HEK293 (cell line): Measurements from ENCODE around the gene ELOVL2.

Experiments
- CTCF ChIA-PET: fragments of 350-600 bp; formaldehyde crosslinking; extraction: SDS; loops from one replicate; lab custom pipeline; 2021; ENCODE audit warnings: antibody characterized with exemption; lab: Yijun Ruan, JAX
- POLR2A ChIA-PET: fragments of 300-600 bp; formaldehyde crosslinking; extraction: SDS; loops from one replicate; lab custom pipeline; 2020; ENCODE audit warnings: antibody characterized with exemption, inconsistent platforms; lab: Yijun Ruan, JAX
- H3K27ac ChIP-seq: fragments of 200-500 bp; sonication (Bioruptor generic); 2 replicates; pipeline ENCODE4 v1.5.1; 2014; ENCODE audit warnings: low read depth, low read length, control low read depth, inconsistent platforms; ENCODE audit errors: extremely low read depth
- H3K36me3 ChIP-seq, 2 experiments: fragments of 200-500 bp in 1 of 2; sonication (Bioruptor generic) in 1 of 2; 1 replicate in 1 of 2; 2 replicates in 1 of 2; pipeline ENCODE4 v1.5.1; 2014 to 2017; ENCODE audit warnings: inconsistent platforms in 2 of 2, low read length in 2 of 2; ENCODE audit not compliant: control insufficient read depth in 2 of 2, insufficient read depth in 1 of 2
- H3K4me1 ChIP-seq: fragments of 200-500 bp; sonication (Bioruptor generic); 2 replicates; pipeline ENCODE4 v1.5.1; 2014; ENCODE audit warnings: mild to moderate bottlenecking, low read length, inconsistent platforms; ENCODE audit not compliant: control insufficient read depth, insufficient read depth
- H3K4me3 ChIP-seq: 2 replicates; pipeline ENCODE4 v1.5.1; 2011; ENCODE audit warnings: low read depth, mild to moderate bottlenecking, control low read depth, low read length, moderate library complexity
- H3K9me3 ChIP-seq: fragments of 200-500 bp; sonication (Bioruptor generic); 2 replicates; pipeline ENCODE4 v1.5.1; 2014; ENCODE audit warnings: low read depth, low read length, inconsistent platforms; ENCODE audit not compliant: control insufficient read depth, insufficient read depth
- HIC1 ChIP-seq: fragments of 450-650 bp; formaldehyde crosslinking; IDR thresholded peaks from 2 replicates; pipeline ENCODE4 v1.5.1; 2016; ENCODE audit warnings: missing biosample characterization, missing genetic modification characterization
- KLF1 ChIP-seq: fragments of 450-650 bp; formaldehyde crosslinking; IDR thresholded peaks from 2 replicates; pipeline ENCODE4 v1.5.1; 2016; ENCODE audit warnings: missing biosample characterization, missing genetic modification characterization
- KLF17 ChIP-seq: fragments of 450-650 bp; formaldehyde crosslinking; IDR thresholded peaks from 2 replicates; pipeline ENCODE4 v1.5.1; 2016; ENCODE audit warnings: missing biosample characterization, missing genetic modification characterization
- OSR2 ChIP-seq: fragments of 450-650 bp; formaldehyde crosslinking; IDR thresholded peaks from 2 replicates; pipeline ENCODE4 v1.5.1; 2016; ENCODE audit warnings: missing biosample characterization, missing genetic modification characterization
- PRDM10 ChIP-seq: fragments of 450-650 bp; formaldehyde crosslinking; IDR thresholded peaks from 2 replicates; pipeline ENCODE4 v1.5.1; 2016; ENCODE audit warnings: missing biosample characterization, missing genetic modification characterization
- ZBTB48 ChIP-seq: fragments of 450-650 bp; formaldehyde crosslinking; IDR thresholded peaks from 2 replicates; pipeline ENCODE4 v1.5.1; 2016; ENCODE audit warnings: missing biosample characterization, missing genetic modification characterization
- ZBTB7A ChIP-seq: fragments of 450-650 bp; formaldehyde crosslinking; IDR thresholded peaks from 2 replicates; pipeline ENCODE4 v1.5.1; 2016; ENCODE audit warnings: low read depth, missing biosample characterization, missing genetic modification characterization
- ZNF114 ChIP-seq: fragments of 450-650 bp; formaldehyde crosslinking; IDR thresholded peaks from 2 replicates; pipeline ENCODE4 v1.5.0; 2017; ENCODE audit warnings: missing biosample characterization, missing genetic modification characterization
- ZNF211 ChIP-seq: fragments of 450-650 bp; formaldehyde crosslinking; IDR thresholded peaks from 2 replicates; pipeline ENCODE4 v1.5.1; 2016; ENCODE audit warnings: low read depth, missing biosample characterization, missing genetic modification characterization
- ZNF366 ChIP-seq: fragments of 450-650 bp; formaldehyde crosslinking; conservative IDR thresholded peaks from 2 replicates; pipeline ENCODE4 v1.5.1; 2016; ENCODE audit warnings: missing biosample characterization, missing genetic modification characterization
- ZNF37A ChIP-seq: fragments of 450-650 bp; IDR thresholded peaks from 2 replicates; pipeline ENCODE4 v1.5.1; 2018; ENCODE audit warnings: missing biosample characterization, missing genetic modification characterization
- ZNF426 ChIP-seq: fragments of 450-650 bp; formaldehyde crosslinking; IDR thresholded peaks from 2 replicates; pipeline ENCODE4 v1.5.1; 2017; ENCODE audit warnings: missing biosample characterization, missing genetic modification characterization, mild to moderate bottlenecking, inconsistent platforms, moderate library complexity
- ZNF488 ChIP-seq: fragments of 450-650 bp; formaldehyde crosslinking; IDR thresholded peaks from 2 replicates; pipeline ENCODE4 v1.5.1; 2016; ENCODE audit warnings: missing biosample characterization, missing genetic modification characterization
- ZNF548 ChIP-seq: fragments of 450-650 bp; formaldehyde crosslinking; IDR thresholded peaks from 2 replicates; pipeline ENCODE4 v1.5.1; 2016; ENCODE audit warnings: missing biosample characterization, missing genetic modification characterization
- ZNF571 ChIP-seq: fragments of 450-650 bp; formaldehyde crosslinking; IDR thresholded peaks from 2 replicates; pipeline ENCODE4 v1.5.0; 2017; ENCODE audit warnings: missing biosample characterization, missing genetic modification characterization
- ZNF596 ChIP-seq: fragments of 450-650 bp; IDR thresholded peaks from 2 replicates; pipeline ENCODE4 v1.5.0; 2018; ENCODE audit warnings: missing biosample characterization, mild to moderate bottlenecking, missing genetic modification characterization, moderate library complexity
- ZNF623 ChIP-seq: fragments of 450-650 bp; formaldehyde crosslinking; IDR thresholded peaks from 2 replicates; pipeline ENCODE4 v1.5.1; 2016; ENCODE audit warnings: missing biosample characterization, missing genetic modification characterization
- ZNF664 ChIP-seq: fragments of 450-650 bp; formaldehyde crosslinking; IDR thresholded peaks from 2 replicates; pipeline ENCODE4 v1.5.1; 2016; ENCODE audit warnings: missing biosample characterization, missing genetic modification characterization
- ZNF76 ChIP-seq: fragments of 450-650 bp; formaldehyde crosslinking; IDR thresholded peaks from 2 replicates; pipeline ENCODE4; 2016; ENCODE audit warnings: low read depth, missing biosample characterization, missing genetic modification characterization, borderline replicate concordance
- ZNF768 ChIP-seq: fragments of 450-650 bp; formaldehyde crosslinking; IDR thresholded peaks from 2 replicates; pipeline ENCODE4 v1.5.1; 2018; ENCODE audit warnings: missing biosample characterization, mild to moderate bottlenecking, missing genetic modification characterization
- TF ChIP-seq, protein P1 (sequence below): fragments of 450-650 bp; formaldehyde crosslinking; IDR thresholded peaks from 2 replicates; pipeline ENCODE4 v1.5.1; 2017; ENCODE audit warnings: missing biosample characterization, missing genetic modification characterization

The ELOVL2 gene

DNA sequence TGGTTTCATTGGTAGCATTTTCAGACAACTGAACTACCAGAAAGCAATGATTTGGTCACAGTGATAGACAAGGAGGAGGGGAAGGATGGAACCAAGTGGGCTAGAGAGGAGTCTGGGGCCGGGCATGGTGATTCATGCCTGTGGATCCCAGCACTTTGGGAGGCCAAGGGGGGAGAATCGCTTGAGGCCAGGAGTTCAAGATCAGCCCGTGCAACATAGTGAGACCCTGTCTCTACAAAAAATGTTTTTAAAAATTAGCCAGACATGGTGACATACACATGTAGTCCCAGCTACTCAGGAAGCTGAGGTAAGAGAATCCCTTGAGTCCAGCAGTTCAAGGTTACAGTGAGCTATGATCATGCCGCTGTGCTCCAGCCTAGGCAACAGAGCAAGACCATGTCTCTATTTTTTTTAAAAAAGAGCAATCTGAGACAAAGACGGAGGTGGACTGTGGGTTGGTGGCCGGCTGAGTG is 86.7 kb downstream of the ELOVL2 start (continued):
- no peak for TF ChIP-seq ZNF488 (tag by site-specific recombination)
- TF ChIP-seq PRDM10, result no peak

- H3K9me3 ChIP-seq, result no peaks in the 10 kb centered on the region
- no peak overlapping the region for H3K4me3 ChIP-seq
- H3K27ac ChIP-seq, result no peak overlapping the region
- no peaks in the 10 kb centered on the region for H3K4me1 ChIP-seq
- ChIA-PET CTCF (interaction anchor here (0.6 to 8.2 kb wide), 5 partner anchors 14 to 539 kb away, joined by 3 to 174 read pairs (median 6); no protein-coding TSS in a partner anchor), POLR2A (no interaction called here)
- TF ChIP-seq ZBTB48 (tag by site-specific recombination) (no peak), ZNF37A (tag by site-specific recombination) (no peak), ZNF768 (tag by site-specific recombination) (no peak), KLF1 (tag by site-specific recombination) (no peak), ZNF76 (tag by site-specific recombination) (no peak), ZNF114 (tag by site-specific recombination) (no peak), ZNF596 (tag by site-specific recombination) (no peak), ZBTB7A (tag by site-specific recombination) (no peak), ZNF548 (tag by site-specific recombination) (no peak), KLF17 (tag by site-specific recombination) (no peak), ZNF426 (no peak), ZNF623 (tag by site-specific recombination) (no peak), ZNF664 (tag by site-specific recombination) (no peak), ZNF211 (no peak), OSR2 (no peak), ZNF366 (tag by site-specific recombination) (no peak), ZNF571 (tag by site-specific recombination) (no peak), HIC1 (tag by site-specific recombination) (no peak)
- TF ChIP-seq, protein P1, sequence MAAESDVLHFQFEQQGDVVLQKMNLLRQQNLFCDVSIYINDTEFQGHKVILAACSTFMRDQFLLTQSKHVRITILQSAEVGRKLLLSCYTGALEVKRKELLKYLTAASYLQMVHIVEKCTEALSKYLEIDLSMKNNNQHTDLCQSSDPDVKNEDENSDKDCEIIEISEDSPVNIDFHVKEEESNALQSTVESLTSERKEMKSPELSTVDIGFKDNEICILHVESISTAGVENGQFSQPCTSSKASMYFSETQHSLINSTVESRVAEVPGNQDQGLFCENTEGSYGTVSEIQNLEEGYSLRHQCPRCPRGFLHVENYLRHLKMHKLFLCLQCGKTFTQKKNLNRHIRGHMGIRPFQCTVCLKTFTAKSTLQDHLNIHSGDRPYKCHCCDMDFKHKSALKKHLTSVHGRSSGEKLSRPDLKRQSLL, result no peak
- H3K36me3 ChIP-seq, result peaks cover 0 to 7% of the 10 kb centered on the region in 2 experiments; a peak in 1 of 3 replicates
Measured at GRCh38 chr6:10956776-10957175, 87.3 kb downstream of the ELOVL2 start.
